ENCODE results near the gene SAMM50. TPM values are rescaled to one million over a fixed set of nuclear protein-coding genes. Genes with fewer than 3 reads are reported as not detected.

Gene SAMM50
- total and polyA plus RNA-seq, 2 donors (not counting 3 experiments of a cell fraction or from before 2014, with no cell fraction given) = 42.9 to 56.2 TPM

DNA sequence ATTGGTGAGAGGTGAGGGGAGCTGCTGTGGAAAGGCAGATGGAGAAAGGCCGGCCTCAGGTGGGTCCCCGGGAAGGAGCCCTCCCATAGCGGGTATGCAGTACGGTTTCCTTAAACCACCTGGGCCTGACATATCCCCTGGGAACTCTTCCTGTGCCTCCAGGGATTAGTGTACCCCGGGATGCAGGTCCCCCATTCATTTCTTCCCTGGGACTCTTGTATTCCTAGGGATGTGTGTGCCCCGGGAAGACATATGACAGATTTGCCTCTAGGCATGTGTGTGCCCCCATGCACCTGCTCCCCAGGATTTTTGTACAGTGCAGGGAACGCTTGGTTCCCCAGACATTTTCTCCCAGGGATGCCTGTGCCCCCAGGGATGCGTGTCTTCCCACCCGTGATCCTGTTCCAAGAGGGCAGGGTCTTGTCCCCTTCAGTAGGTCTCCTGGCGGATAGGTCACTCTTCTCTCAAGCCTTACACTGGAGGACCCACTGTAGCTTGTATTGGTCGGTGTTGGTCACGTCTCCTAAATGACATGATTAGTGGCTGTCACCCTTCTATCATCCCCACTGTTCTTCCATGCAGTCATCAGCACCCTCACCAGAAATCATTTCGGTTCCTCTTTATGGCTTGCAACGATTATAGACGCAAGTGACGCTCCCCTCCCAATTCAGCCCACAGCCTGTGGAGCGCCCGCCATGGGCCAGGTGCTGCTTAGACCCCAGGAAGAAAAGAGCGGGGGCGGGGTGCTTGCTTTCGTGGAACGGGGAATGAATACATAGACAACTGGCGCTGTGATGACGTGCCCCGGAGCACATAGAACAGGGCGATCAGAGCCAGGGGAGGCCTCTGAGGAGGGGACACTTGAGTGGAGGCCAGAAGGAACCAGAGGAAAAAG, 70.2 kb downstream of the SAMM50 start:
- no peak overlapping the region for H2AFZ ChIP-seq (ENCODE audit: low read depth, low read length)
- H3K4me3 ChIP-seq (replicated peaks in 1 of 3; ENCODE audit: insufficient read depth in 1 of 3, low read depth in 1 of 3, low read length in 3 of 3) = peak overlapping the region; percentile 21 to 68 (median 66)
- TSS peak; percentile 9 for BruUV-seq (replicated peaks)
- peaks cover 65% of the 10 kb centered on the region for H3K4me1 ChIP-seq (ENCODE audit: control insufficient read depth, extremely low read depth, insufficient read depth, low read length)
- DNase-seq (ENCODE audit: low read depth, low spot score) (peak; percentile 21), FAIRE-seq (peak; percentile 28)
- H3K9me3 ChIP-seq (replicated peaks; ENCODE audit: control insufficient read depth, insufficient read depth, low read length) = no peaks in the 10 kb centered on the region
- ChIA-PET POLR2A (no interaction called here), CTCF (interaction anchor here (1.6 to 3.3 kb wide), 5 partner anchors 22 to 61 kb away, joined by 4 to 24 read pairs (median 11); no protein-coding TSS in a partner anchor)
- peaks cover 64% of the 10 kb centered on the region for H3K79me2 ChIP-seq (ENCODE audit: control insufficient read depth, insufficient read depth, low read length)
- H3K36me3 ChIP-seq (ENCODE audit: control insufficient read depth in 2 of 2, extremely low read depth in 1 of 2, insufficient read depth in 2 of 2, low read length in 2 of 2) = no peaks in the 10 kb centered on the region
- dilution Hi-C loops (cut with MboI; ENCODE audit: extremely low pct_ligation_motif_present, low sequenced_read_pairs) (no loop called here), intact Hi-C loops (cut with micrococcal nuclease) (loop anchor here (1.0 to 10.0 kb wide), 3 partner anchors 42 to 1289 kb away; no protein-coding TSS in a partner anchor)
- H3K27me3 ChIP-seq (ENCODE audit: control insufficient read depth in 2 of 2, insufficient read depth in 2 of 2, low read length in 2 of 2) = no peaks in the 10 kb centered on the region
- H3K27ac ChIP-seq (ENCODE audit: insufficient read depth, low read depth, low read length) = peak overlapping the region; percentile 99
- no peak for TF ChIP-seq POLR2AphosphoS5 (IDR thresholded peaks at IDR 0.05; ENCODE audit: insufficient read depth, low read depth, low read length)
- no peak for TF ChIP-seq JUN (IDR thresholded peaks at IDR 0.05; ENCODE audit: borderline replicate concordance, insufficient read depth, insufficient read length, low read depth)
- TF ChIP-seq POLR2A (IDR thresholded peaks at IDR 0.05; ENCODE audit: low read depth, low read length) = no peak
- TF ChIP-seq MYC (IDR thresholded peaks at IDR 0.05; ENCODE audit: low read depth, low read length) = no peak
- TF ChIP-seq, protein P1, sequence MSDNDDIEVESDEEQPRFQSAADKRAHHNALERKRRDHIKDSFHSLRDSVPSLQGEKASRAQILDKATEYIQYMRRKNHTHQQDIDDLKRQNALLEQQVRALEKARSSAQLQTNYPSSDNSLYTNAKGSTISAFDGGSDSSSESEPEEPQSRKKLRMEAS (IDR thresholded peaks at IDR 0.05; ENCODE audit: insufficient read depth, insufficient read length) = no peak
- no peak for TF ChIP-seq EZH2 (IDR thresholded peaks at IDR 0.05; ENCODE audit: borderline replicate concordance, low read depth, low read length, severe bottlenecking)
- no peak for TF ChIP-seq GATA2 (IDR thresholded peaks at IDR 0.05; ENCODE audit: insufficient read depth, insufficient read length, low read depth, low read length)
- TF ChIP-seq FOS (IDR thresholded peaks at IDR 0.05; ENCODE audit: borderline replicate concordance, insufficient read depth, low read length) = no peak
- TF ChIP-seq, protein P2, sequence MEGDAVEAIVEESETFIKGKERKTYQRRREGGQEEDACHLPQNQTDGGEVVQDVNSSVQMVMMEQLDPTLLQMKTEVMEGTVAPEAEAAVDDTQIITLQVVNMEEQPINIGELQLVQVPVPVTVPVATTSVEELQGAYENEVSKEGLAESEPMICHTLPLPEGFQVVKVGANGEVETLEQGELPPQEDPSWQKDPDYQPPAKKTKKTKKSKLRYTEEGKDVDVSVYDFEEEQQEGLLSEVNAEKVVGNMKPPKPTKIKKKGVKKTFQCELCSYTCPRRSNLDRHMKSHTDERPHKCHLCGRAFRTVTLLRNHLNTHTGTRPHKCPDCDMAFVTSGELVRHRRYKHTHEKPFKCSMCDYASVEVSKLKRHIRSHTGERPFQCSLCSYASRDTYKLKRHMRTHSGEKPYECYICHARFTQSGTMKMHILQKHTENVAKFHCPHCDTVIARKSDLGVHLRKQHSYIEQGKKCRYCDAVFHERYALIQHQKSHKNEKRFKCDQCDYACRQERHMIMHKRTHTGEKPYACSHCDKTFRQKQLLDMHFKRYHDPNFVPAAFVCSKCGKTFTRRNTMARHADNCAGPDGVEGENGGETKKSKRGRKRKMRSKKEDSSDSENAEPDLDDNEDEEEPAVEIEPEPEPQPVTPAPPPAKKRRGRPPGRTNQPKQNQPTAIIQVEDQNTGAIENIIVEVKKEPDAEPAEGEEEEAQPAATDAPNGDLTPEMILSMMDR (IDR thresholded peaks at IDR 0.05; ENCODE audit: extremely low read depth in 1 of 2, insufficient read depth in 1 of 2, low read depth in 1 of 2, low read length in 2 of 2) = no peak
- H3K9ac ChIP-seq (replicated peaks; ENCODE audit: extremely low read depth, insufficient read depth, low read length) = peak overlapping the region; percentile 75
- peak overlapping the region; percentile 92 for H3K4me2 ChIP-seq (ENCODE audit: insufficient read depth, low read length)
- H4K20me1 ChIP-seq (replicated peaks; ENCODE audit: control insufficient read depth, extremely low read depth, insufficient read depth, low read length) = no peaks in the 10 kb centered on the region
- no peaks in the 10 kb centered on the region for H3K9me1 ChIP-seq (replicated peaks; ENCODE audit: control insufficient read depth, extremely low read depth, insufficient read depth, low read length)

Data from endothelial cell of umbilical vein (primary cell).